Measurements from ENCODE around the gene CNOT6. TPM values are rescaled to one million over a fixed set of nuclear protein-coding genes. Genes with fewer than 3 reads are reported as not detected.

CNOT6 gene
- total RNA-seq, 1 experiment from 2014 or later, result 59.1 TPM

GRCh38 chr5:180606215-180606785 lies 112.1 kb downstream of the CNOT6 start:
- POLR2A ChIA-PET, result no interaction called here
- Histone ChIP-seq H3K4me3 (replicated peaks in 1 of 2; ENCODE audit: low read depth in 1 of 2, low read length in 2 of 2) (no peak overlapping the region), H3K9me3 (ENCODE audit: control insufficient read depth in 1 of 2, insufficient read depth in 1 of 2, low read depth in 1 of 2, low read length in 2 of 2) (no peaks in the 10 kb centered on the region), H3K4me2 (ENCODE audit: low read length) (no peak overlapping the region), H3K27ac (ENCODE audit: low read depth, low read length) (no peak overlapping the region), H3K27me3 (ENCODE audit: insufficient read depth, low read length) (no peaks in the 10 kb centered on the region), H4K20me1 (ENCODE audit: insufficient read depth) (no peaks in the 10 kb centered on the region), H3K36me3 (ENCODE audit: control insufficient read depth in 1 of 2, insufficient read depth in 2 of 2, low read length in 2 of 2) (no peaks in the 10 kb centered on the region), H3K9me2 (ENCODE audit: insufficient read depth) (no peaks in the 10 kb centered on the region), H3K79me2 (ENCODE audit: insufficient read depth, low read length) (no peaks in the 10 kb centered on the region), H3K4me1 (ENCODE audit: control insufficient read depth in 1 of 2, insufficient read depth in 2 of 2, low read length in 2 of 2) (0 out of 4 replicates have a peak, but pooled peaks cover 0 to 3% of the 10 kb centered on the region in 2 experiments), H2AFZ (ENCODE audit: low read depth, low read length, poor library complexity, severe bottlenecking) (no peak overlapping the region), H3K9ac (ENCODE audit: low read length) (no peak overlapping the region)
- DNase-seq (ENCODE audit: low read depth, low spot score) (no peak), ATAC-seq (peak; percentile 49)
- intact Hi-C loops (cut with micrococcal nuclease), result loop anchor here (1.0 to 5.0 kb wide), 4 partner anchors 111 to 479 kb away; partner anchors contain the start of gene CNOT6
- TF ChIP-seq EZH2phosphoT487 (IDR thresholded peaks at IDR 0.05; ENCODE audit: borderline replicate concordance) (no peak), EZH2 (IDR thresholded peaks at IDR 0.05) (no peak), JUND (IDR thresholded peaks at IDR 0.05) (no peak), FOSL1 (IDR thresholded peaks at IDR 0.05; ENCODE audit: low read depth) (no peak), ZFX (IDR thresholded peaks at IDR 0.05) (no peak), REST (IDR thresholded peaks at IDR 0.05; ENCODE audit: low read depth) (no peak), CBX3 (IDR thresholded peaks at IDR 0.05; ENCODE audit: low read depth) (no peak), ELF1 (IDR thresholded peaks at IDR 0.05; ENCODE audit: borderline replicate concordance, low read depth) (no peak)
- TF ChIP-seq, protein P1, sequence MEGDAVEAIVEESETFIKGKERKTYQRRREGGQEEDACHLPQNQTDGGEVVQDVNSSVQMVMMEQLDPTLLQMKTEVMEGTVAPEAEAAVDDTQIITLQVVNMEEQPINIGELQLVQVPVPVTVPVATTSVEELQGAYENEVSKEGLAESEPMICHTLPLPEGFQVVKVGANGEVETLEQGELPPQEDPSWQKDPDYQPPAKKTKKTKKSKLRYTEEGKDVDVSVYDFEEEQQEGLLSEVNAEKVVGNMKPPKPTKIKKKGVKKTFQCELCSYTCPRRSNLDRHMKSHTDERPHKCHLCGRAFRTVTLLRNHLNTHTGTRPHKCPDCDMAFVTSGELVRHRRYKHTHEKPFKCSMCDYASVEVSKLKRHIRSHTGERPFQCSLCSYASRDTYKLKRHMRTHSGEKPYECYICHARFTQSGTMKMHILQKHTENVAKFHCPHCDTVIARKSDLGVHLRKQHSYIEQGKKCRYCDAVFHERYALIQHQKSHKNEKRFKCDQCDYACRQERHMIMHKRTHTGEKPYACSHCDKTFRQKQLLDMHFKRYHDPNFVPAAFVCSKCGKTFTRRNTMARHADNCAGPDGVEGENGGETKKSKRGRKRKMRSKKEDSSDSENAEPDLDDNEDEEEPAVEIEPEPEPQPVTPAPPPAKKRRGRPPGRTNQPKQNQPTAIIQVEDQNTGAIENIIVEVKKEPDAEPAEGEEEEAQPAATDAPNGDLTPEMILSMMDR (IDR thresholded peaks at IDR 0.05 in 2 of 3, conservative IDR thresholded peaks at IDR 0.05 in 1 of 3; ENCODE audit: borderline replicate concordance in 1 of 3, insufficient read depth in 1 of 3, low read depth in 2 of 3, low read length in 2 of 3), result no peak; a peak in 1 of 6 replicates
- RAD21 ChIA-PET (ENCODE audit: low non-redundant PET in 1 of 2, low total read pairs in 2 of 2, uncharacterized antibody in 2 of 2, unreplicated experiment in 2 of 2), result no interaction called here
- CTCF ChIA-PET, result interaction anchor here (0.8 to 1.8 kb wide), 7 partner anchors 36 to 405 kb away, joined by 3 to 6 read pairs (median 4); partner anchors contain the start of genes CNOT6 and RASGEF1C
- BruUV-seq (replicated peaks), result no TSS peak

Data from HCT116 (cell line).